HUES48 (cell line): ENCODE results near the gene POLR2L.

ENCODE experiments used
- H3K27ac ChIP-seq: one replicate; pipeline ENCODE4 v1.7.0; 2013; ENCODE audit warnings: low read depth, low read length, inconsistent platforms
- H3K27me3 ChIP-seq: 2 replicates; pipeline ENCODE4 v1.6.1; 2013; ENCODE audit warnings: mild to moderate bottlenecking, low read length; ENCODE audit not compliant: control insufficient read depth, insufficient read depth
- H3K36me3 ChIP-seq: 2 replicates; pipeline ENCODE4 v1.6.1; 2013; ENCODE audit warnings: low read length; ENCODE audit not compliant: control insufficient read depth, insufficient read depth
- H3K4me1 ChIP-seq: 2 replicates; pipeline ENCODE4 v1.6.1; 2013; ENCODE audit warnings: mild to moderate bottlenecking, low read length; ENCODE audit not compliant: control insufficient read depth, insufficient read depth
- H3K4me3 ChIP-seq: 2 replicates; pipeline ENCODE4 v1.5.1; 2013; ENCODE audit warnings: mild to moderate bottlenecking, low read depth, low read length
- H3K9ac ChIP-seq: 2 replicates; pipeline ENCODE4 v1.6.1; 2013; ENCODE audit warnings: mild to moderate bottlenecking, low read depth, low read length, moderate library complexity
- H3K9me3 ChIP-seq: 2 replicates; pipeline ENCODE4 v1.6.1; 2013; ENCODE audit warnings: low read length; ENCODE audit not compliant: control insufficient read depth, insufficient read depth

POLR2L gene

GRCh38 chr11:842370-843002 is at the start of gene POLR2L, which contains the start of gene TSPAN4:
Gene POLR2L (minus strand): TSS chr11:842529. CDS start chr11:842508, 21 bp downstream.
Gene TSPAN4 (plus strand): TSS chr11:842852. CDS start chr11:850305, 7,453 bp downstream.
- H3K9me3 ChIP-seq: no peaks in the 10 kb centered on the region
- H3K4me1 ChIP-seq: peaks cover 24% of the 10 kb centered on the region
- H3K27ac ChIP-seq: peak within 1 kb of the TSS; percentile 98
- peak within 1 kb of the TSS; percentile 98 for H3K4me3 ChIP-seq
- H3K27me3 ChIP-seq: no peaks in the 10 kb centered on the region
- peak within 1 kb of the TSS; percentile 100 for H3K9ac ChIP-seq
- peaks cover 35% of the 10 kb centered on the region for H3K36me3 ChIP-seq

GRCh38 chr11:890794-891540 is 48.6 kb upstream of the POLR2L start:
- H3K27ac ChIP-seq: peak overlapping the region; percentile 4
- no peaks in the 10 kb centered on the region for H3K9me3 ChIP-seq
- H3K4me3 ChIP-seq: no peak overlapping the region
- no peaks in the 10 kb centered on the region for H3K4me1 ChIP-seq
- peaks cover 21% of the 10 kb centered on the region for H3K36me3 ChIP-seq
- H3K9ac ChIP-seq: no peak overlapping the region
- no peaks in the 10 kb centered on the region for H3K27me3 ChIP-seq

GRCh38 chr11:889687-890475 is 47.6 kb upstream of the POLR2L start:
- peaks cover 21% of the 10 kb centered on the region for H3K36me3 ChIP-seq
- no peaks in the 10 kb centered on the region for H3K4me1 ChIP-seq

GRCh38 chr11:889257-889656 is 46.9 kb upstream of the POLR2L start:
- Histone ChIP-seq H3K9me3 (no peaks in the 10 kb centered on the region), H3K4me3 (no peak overlapping the region), H3K9ac (no peak overlapping the region), H3K27me3 (no peaks in the 10 kb centered on the region), H3K27ac (no peak overlapping the region), H3K36me3 (peaks cover 21% of the 10 kb centered on the region), H3K4me1 (no peaks in the 10 kb centered on the region)

More at GRCh38 chr11:889687-890475, 47.6 kb upstream of the POLR2L start:
- H3K27me3 ChIP-seq: no peaks in the 10 kb centered on the region
- no peaks in the 10 kb centered on the region for H3K9me3 ChIP-seq
- no peak overlapping the region for H3K4me3 ChIP-seq
- no peak overlapping the region for H3K27ac ChIP-seq
- no peak overlapping the region for H3K9ac ChIP-seq

GRCh38 chr11:888310-889212 is 46.2 kb upstream of the POLR2L start:
- Histone ChIP-seq H3K9ac (no peak overlapping the region), H3K27me3 (no peaks in the 10 kb centered on the region), H3K36me3 (peaks cover 25% of the 10 kb centered on the region), H3K27ac (no peak overlapping the region), H3K9me3 (no peaks in the 10 kb centered on the region), H3K4me3 (no peak overlapping the region), H3K4me1 (no peaks in the 10 kb centered on the region)

- Histone ChIP-seq H3K36me3 (peaks cover 34% of the 10 kb centered on the region), H3K9ac (no peak overlapping the region), H3K4me3 (no peak overlapping the region), H3K9me3 (no peaks in the 10 kb centered on the region), H3K4me1 (no peaks in the 10 kb centered on the region), H3K27me3 (no peaks in the 10 kb centered on the region), H3K27ac (no peak overlapping the region)
Measured at GRCh38 chr11:887589-887988, 45.3 kb upstream of the POLR2L start.

GRCh38 chr11:886568-886967 is 44.2 kb upstream of the POLR2L start:
- H3K4me3 ChIP-seq: no peak overlapping the region
- no peak overlapping the region for H3K9ac ChIP-seq
- H3K27ac ChIP-seq: no peak overlapping the region
- no peaks in the 10 kb centered on the region for H3K4me1 ChIP-seq
- H3K36me3 ChIP-seq: peaks cover 40% of the 10 kb centered on the region
- no peaks in the 10 kb centered on the region for H3K27me3 ChIP-seq
- no peaks in the 10 kb centered on the region for H3K9me3 ChIP-seq

GRCh38 chr11:884578-885070 is 42.3 kb upstream of the POLR2L start:
- H3K36me3 ChIP-seq: peaks cover 54% of the 10 kb centered on the region
- no peaks in the 10 kb centered on the region for H3K4me1 ChIP-seq
- no peaks in the 10 kb centered on the region for H3K27me3 ChIP-seq
- no peak overlapping the region for H3K27ac ChIP-seq
- H3K9ac ChIP-seq: no peak overlapping the region
- no peaks in the 10 kb centered on the region for H3K9me3 ChIP-seq
- no peak overlapping the region for H3K4me3 ChIP-seq

GRCh38 chr11:883527-883926 is 41.2 kb upstream of the POLR2L start:
- Histone ChIP-seq H3K27ac (no peak overlapping the region), H3K27me3 (no peaks in the 10 kb centered on the region), H3K4me1 (no peaks in the 10 kb centered on the region), H3K4me3 (no peak overlapping the region), H3K36me3 (peaks cover 60% of the 10 kb centered on the region), H3K9me3 (no peaks in the 10 kb centered on the region), H3K9ac (no peak overlapping the region)

GRCh38 chr11:882596-882995 is 40.3 kb upstream of the POLR2L start:
- H3K36me3 ChIP-seq: peaks cover 52% of the 10 kb centered on the region

More at GRCh38 chr11:882596-882995, 40.3 kb upstream of the POLR2L start:
- Histone ChIP-seq H3K4me1 (no peaks in the 10 kb centered on the region), H3K9ac (no peak overlapping the region), H3K4me3 (no peak overlapping the region), H3K27me3 (no peaks in the 10 kb centered on the region), H3K27ac (no peak overlapping the region), H3K9me3 (no peaks in the 10 kb centered on the region)
